SK-N-SH treated with all-trans-retinoic acid at 6 μM for 48 hours (cell line): ENCODE measurements around the gene LZTR1.

Source experiments
- ATAC-seq: fragments of 200-7000 bp; cut with Tn5 transposase; 3 replicates; pipeline ENCODE4 v1.9.1; 2020; ENCODE audit warnings: mild to moderate bottlenecking, moderate library complexity
- ARNTL ChIP-seq: fragments of 450-650 bp; formaldehyde crosslinking; IDR thresholded peaks from 2 replicates; pipeline ENCODE4 v1.5.0; 2020; ENCODE audit warnings: low read depth, mild to moderate bottlenecking, moderate library complexity, borderline replicate concordance
- BACH2 ChIP-seq: fragments of 250-450 bp; sonication (Bioruptor Pico); IDR thresholded peaks from 2 replicates; pipeline ENCODE4 v1.9.0; 2021; ENCODE audit warnings: mild to moderate bottlenecking, borderline replicate concordance
- CSDC2 ChIP-seq: fragments of 250-450 bp; sonication (Bioruptor Pico); IDR thresholded peaks from 2 replicates; pipeline ENCODE4 v1.5.0; 2020; ENCODE audit warnings: mild to moderate bottlenecking, moderate library complexity
- CSRNP3 ChIP-seq: fragments of 250-450 bp; sonication (Bioruptor Pico); IDR thresholded peaks from 2 replicates; pipeline ENCODE4 v1.5.1; 2021; ENCODE audit warnings: mild to moderate bottlenecking, moderate library complexity
- GLIS3 ChIP-seq: fragments of 250-450 bp; sonication (Bioruptor Pico); IDR thresholded peaks from 2 replicates; pipeline ENCODE4 v1.5.0; 2020; ENCODE audit warnings: mild to moderate bottlenecking, moderate library complexity
- ISL1 ChIP-seq: fragments of 250-450 bp; sonication (Bioruptor Pico); IDR thresholded peaks from 2 replicates; pipeline ENCODE4 v2.1.2; 2022; ENCODE audit warnings: mild to moderate bottlenecking, moderate library complexity
- OSR1 ChIP-seq: fragments of 250-450 bp; sonication (Bioruptor Pico); IDR thresholded peaks from 2 replicates; pipeline ENCODE4 v1.8.0; 2022; ENCODE audit warnings: moderate library complexity, mild to moderate bottlenecking, inconsistent platforms
- PATZ1 ChIP-seq: fragments of 250-450 bp; sonication (Bioruptor Pico); IDR thresholded peaks from 2 replicates; pipeline ENCODE4 v1.8.0; 2020; ENCODE audit warnings: mild to moderate bottlenecking, moderate library complexity, borderline replicate concordance
- PPARA ChIP-seq: fragments of 250-450 bp; sonication (Bioruptor Pico); IDR thresholded peaks from 2 replicates; pipeline ENCODE4 v1.5.0; 2020; ENCODE audit warnings: mild to moderate bottlenecking, borderline replicate concordance
- SNAI2 ChIP-seq: fragments of 250-450 bp; sonication (Bioruptor Pico); IDR thresholded peaks from 2 replicates; pipeline ENCODE4 v1.5.0; 2020; ENCODE audit warnings: mild to moderate bottlenecking, moderate library complexity
- TOX ChIP-seq: fragments of 250-450 bp; sonication (Bioruptor Pico); IDR thresholded peaks from 2 replicates; pipeline ENCODE4 v1.8.0; 2021; ENCODE audit warnings: mild to moderate bottlenecking, moderate library complexity, borderline replicate concordance
- ZFP3 ChIP-seq: fragments of 250-450 bp; sonication (Bioruptor Pico); IDR thresholded peaks from 2 replicates; pipeline ENCODE4 v1.5.0; 2020; ENCODE audit warnings: mild to moderate bottlenecking, moderate library complexity
- ZFP30 ChIP-seq: fragments of 450-650 bp; formaldehyde crosslinking; IDR thresholded peaks from 2 replicates; pipeline ENCODE4 v1.5.0; 2022; ENCODE audit warnings: mild to moderate bottlenecking, moderate library complexity
- ZNF565 ChIP-seq: fragments of 450-650 bp; formaldehyde crosslinking; conservative IDR thresholded peaks from 2 replicates; pipeline ENCODE4 v1.5.0; 2020; ENCODE audit warnings: low read depth, mild to moderate bottlenecking, moderate library complexity
- ZNF8 ChIP-seq: fragments of 450-650 bp; formaldehyde crosslinking; IDR thresholded peaks from 2 replicates; pipeline ENCODE4 v1.5.0; 2020; ENCODE audit warnings: mild to moderate bottlenecking, moderate library complexity
- TF ChIP-seq, protein P1 (sequence below): fragments of 250-450 bp; sonication (Bioruptor Pico); IDR thresholded peaks from 2 replicates; pipeline ENCODE4 v1.8.0; 2021; ENCODE audit warnings: low read depth, mild to moderate bottlenecking, moderate library complexity, borderline replicate concordance
- TF ChIP-seq, protein P2 (sequence below): fragments of 250-450 bp; sonication (Bioruptor Pico); IDR thresholded peaks from 2 replicates; pipeline ENCODE4 v1.5.1; 2020; ENCODE audit warnings: low read depth, mild to moderate bottlenecking, moderate library complexity

LZTR1 gene

GRCh38 chr22:20994128-20994901 is 12.2 kb downstream of the LZTR1 start:
- TF ChIP-seq PATZ1 (CRISPR knock-in tag) (no peak), ZNF8 (CRISPR knock-in tag) (no peak)
- TF ChIP-seq, protein P1, sequence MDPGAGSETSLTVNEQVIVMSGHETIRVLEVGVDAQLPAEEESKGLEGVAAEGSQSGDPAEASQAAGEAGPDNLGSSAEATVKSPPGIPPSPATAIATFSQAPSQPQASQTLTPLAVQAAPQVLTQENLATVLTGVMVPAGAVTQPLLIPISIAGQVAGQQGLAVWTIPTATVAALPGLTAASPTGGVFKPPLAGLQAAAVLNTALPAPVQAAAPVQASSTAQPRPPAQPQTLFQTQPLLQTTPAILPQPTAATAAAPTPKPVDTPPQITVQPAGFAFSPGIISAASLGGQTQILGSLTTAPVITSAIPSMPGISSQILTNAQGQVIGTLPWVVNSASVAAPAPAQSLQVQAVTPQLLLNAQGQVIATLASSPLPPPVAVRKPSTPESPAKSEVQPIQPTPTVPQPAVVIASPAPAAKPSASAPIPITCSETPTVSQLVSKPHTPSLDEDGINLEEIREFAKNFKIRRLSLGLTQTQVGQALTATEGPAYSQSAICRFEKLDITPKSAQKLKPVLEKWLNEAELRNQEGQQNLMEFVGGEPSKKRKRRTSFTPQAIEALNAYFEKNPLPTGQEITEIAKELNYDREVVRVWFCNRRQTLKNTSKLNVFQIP (CRISPR knock-in tag): no peak
- no peak for ATAC-seq

GRCh38 chr22:20994902-20995241 is 12.8 kb downstream of the LZTR1 start:
- TF ChIP-seq PATZ1 (CRISPR knock-in tag): no peak
- TF ChIP-seq ISL1 (CRISPR knock-in tag): no peak
- TF ChIP-seq, protein P1 (CRISPR knock-in tag): no peak
- TF ChIP-seq OSR1 (CRISPR knock-in tag): no peak
- no peak for TF ChIP-seq PPARA (CRISPR knock-in tag)
- TF ChIP-seq TOX (CRISPR knock-in tag): no peak
- TF ChIP-seq BACH2: no peak
- TF ChIP-seq ARNTL (CRISPR knock-in tag): no peak
- no peak for TF ChIP-seq SNAI2 (CRISPR knock-in tag)
- TF ChIP-seq, protein P2, sequence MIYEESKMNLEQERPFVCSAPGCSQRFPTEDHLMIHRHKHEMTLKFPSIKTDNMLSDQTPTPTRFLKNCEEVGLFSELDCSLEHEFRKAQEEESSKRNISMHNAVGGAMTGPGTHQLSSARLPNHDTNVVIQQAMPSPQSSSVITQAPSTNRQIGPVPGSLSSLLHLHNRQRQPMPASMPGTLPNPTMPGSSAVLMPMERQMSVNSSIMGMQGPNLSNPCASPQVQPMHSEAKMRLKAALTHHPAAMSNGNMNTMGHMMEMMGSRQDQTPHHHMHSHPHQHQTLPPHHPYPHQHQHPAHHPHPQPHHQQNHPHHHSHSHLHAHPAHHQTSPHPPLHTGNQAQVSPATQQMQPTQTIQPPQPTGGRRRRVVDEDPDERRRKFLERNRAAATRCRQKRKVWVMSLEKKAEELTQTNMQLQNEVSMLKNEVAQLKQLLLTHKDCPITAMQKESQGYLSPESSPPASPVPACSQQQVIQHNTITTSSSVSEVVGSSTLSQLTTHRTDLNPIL (CRISPR knock-in tag): no peak
- TF ChIP-seq ZFP3 (CRISPR knock-in tag): no peak
- TF ChIP-seq ZNF565 (CRISPR knock-in tag): no peak
- TF ChIP-seq GLIS3 (CRISPR knock-in tag): no peak
- TF ChIP-seq CSDC2: no peak
- no peak for TF ChIP-seq CSRNP3 (CRISPR knock-in tag)
- TF ChIP-seq ZNF8 (CRISPR knock-in tag): no peak
- no peak for TF ChIP-seq ZFP30
- no peak for ATAC-seq

DNA sequence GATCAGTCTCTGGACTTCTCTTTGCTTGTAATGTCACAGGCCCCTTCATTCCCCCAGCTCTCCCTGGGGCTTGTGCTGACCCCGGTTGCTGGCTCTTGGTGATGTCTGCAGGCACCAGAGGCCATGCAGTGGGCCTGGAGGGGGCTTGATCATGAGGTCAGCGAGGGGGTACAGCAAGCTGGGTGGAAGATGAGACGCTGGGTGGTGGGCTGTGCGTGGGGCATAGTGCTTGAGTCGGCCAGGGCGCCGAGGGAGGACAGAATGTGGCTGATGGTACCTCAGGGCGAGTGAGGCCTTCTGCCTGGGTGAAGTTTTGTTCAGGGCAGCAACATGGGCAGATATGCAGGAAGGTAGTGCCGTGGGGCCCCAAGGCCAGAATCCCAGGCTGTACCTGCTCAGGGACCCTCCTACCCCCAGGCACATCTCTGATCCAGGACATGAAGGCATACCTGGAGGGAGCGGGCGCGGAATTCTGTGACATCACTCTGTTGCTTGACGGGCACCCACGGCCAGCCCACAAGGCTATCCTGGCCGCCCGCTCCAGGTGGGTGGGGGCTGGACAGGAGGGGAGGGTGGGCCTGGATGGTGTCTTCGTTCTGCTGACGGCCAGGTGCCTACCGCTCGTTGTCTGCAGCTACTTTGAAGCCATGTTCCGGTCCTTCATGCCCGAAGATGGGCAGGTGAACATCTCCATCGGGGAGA is 13.4 kb downstream of the LZTR1 start:
- no peak for ATAC-seq
- no peak for TF ChIP-seq SNAI2 (CRISPR knock-in tag)
- TF ChIP-seq, protein P1 (CRISPR knock-in tag): no peak
- TF ChIP-seq, protein P2 (CRISPR knock-in tag): no peak
- TF ChIP-seq ISL1 (CRISPR knock-in tag): no peak
